GM19193 (cell line): Measurements from ENCODE around the gene CCND1.

Experiments used
- POLR2A ChIP-seq: IDR thresholded peaks from 4 replicates; pipeline ENCODE4 v1.6.1; 2011; ENCODE audit not compliant: insufficient read depth, insufficient read length; ENCODE audit errors: extremely low read depth

Gene CCND1

DNA sequence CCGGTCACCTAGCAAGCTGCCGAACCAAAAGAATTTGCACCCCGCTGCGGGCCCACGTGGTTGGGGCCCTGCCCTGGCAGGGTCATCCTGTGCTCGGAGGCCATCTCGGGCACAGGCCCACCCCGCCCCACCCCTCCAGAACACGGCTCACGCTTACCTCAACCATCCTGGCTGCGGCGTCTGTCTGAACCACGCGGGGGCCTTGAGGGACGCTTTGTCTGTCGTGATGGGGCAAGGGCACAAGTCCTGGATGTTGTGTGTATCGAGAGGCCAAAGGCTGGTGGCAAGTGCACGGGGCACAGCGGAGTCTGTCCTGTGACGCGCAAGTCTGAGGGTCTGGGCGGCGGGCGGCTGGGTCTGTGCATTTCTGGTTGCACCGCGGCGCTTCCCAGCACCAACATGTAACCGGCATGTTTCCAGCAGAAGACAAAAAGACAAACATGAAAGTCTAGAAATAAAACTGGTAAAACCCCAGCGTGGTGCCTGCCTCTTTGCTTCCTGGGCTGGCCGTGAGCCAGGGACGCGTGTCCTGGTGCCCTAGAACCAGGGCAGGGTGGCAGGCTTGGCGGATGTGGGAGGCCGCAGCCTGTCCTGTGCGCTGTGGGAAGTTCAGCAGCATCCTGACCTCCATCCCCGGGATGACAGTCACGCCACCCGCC is 13.2 kb downstream of the CCND1 start:
- no peak for TF ChIP-seq POLR2A

DNA sequence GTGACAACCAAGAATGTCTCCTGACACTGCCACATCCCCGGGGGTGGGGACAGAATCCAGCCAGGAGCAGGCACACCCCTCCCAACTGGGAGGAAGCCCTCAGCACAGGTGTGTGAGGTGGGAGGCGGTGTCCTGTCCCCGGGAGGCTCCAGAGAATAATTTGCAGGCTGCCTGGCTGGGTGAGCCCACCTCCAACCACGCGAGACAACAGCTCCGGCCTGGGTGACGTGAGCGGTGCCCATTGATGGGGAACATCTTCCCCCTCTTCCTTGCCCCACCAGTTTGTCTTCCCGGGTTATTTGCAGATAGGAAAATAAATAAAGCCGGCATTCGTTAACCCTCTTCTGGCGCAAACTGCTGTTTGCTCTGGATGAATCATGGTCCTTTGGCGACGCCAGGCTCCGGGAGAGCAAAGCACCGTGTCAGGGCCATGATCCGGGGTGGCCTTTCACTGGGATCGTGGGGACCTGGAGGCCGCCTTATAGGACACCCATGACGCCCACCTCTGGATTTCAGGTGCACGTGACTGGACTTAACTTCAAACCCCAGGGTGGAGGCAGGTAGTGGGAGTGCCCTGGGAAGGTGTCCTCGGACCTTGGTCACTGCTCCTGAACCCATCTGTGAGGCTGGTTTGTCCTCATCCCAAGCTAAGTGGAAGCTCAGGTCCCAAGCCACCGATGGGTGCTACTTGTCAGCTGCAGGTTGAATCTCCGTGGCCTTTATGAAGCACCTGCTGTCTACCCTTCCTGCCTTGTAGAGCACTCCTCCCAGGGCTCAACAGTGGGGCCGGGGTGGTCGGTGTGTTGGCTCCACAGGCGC is 13.9 kb downstream of the CCND1 start:
- no peak for TF ChIP-seq POLR2A

DNA sequence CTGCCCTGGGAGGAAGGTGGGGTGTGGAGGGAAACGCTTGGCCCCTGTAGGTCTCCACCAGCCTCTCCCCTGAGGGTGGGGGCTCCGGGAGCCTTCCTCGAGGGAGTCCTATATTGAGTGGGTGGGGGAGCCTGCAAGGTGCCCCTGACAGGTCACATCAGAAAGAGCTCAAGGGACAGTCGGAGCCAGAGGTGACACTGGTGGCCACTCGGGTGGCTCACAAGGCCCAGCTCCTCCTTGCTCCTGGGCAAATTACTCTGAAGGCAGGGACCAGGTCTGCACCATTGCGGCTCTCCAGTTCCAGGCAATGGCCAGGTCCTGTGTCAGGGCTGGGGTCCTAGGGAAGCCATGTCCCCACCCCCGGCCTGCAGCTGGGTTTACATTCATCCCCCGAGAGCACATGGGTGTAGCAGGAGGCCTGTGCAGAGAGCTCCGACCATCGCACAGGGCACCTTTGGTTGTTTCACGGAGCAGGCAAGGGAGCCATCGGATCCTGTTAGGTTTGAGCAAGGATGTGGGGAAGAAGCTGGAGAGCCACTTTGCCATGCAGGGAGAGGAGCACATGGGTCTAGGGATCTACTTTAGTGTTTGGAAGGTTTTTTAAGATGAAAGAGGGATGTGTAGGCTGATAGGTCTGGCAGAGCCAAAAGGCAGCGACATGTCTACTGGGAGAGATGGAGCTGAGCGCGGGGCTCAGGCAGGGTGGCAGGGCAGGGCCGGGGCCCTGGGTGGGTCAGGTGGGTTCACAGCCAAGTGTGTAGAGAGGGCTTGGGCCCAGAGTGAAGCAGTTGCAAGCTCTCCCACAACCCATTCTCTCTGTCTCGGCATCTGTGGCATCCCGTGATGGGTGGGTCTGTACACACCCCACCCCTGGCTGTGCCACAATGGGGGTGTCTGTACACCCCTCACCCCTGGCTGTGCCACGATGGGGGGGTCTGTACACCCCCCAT is 14.8 kb downstream of the CCND1 start:
- TF ChIP-seq POLR2A: no peak

DNA sequence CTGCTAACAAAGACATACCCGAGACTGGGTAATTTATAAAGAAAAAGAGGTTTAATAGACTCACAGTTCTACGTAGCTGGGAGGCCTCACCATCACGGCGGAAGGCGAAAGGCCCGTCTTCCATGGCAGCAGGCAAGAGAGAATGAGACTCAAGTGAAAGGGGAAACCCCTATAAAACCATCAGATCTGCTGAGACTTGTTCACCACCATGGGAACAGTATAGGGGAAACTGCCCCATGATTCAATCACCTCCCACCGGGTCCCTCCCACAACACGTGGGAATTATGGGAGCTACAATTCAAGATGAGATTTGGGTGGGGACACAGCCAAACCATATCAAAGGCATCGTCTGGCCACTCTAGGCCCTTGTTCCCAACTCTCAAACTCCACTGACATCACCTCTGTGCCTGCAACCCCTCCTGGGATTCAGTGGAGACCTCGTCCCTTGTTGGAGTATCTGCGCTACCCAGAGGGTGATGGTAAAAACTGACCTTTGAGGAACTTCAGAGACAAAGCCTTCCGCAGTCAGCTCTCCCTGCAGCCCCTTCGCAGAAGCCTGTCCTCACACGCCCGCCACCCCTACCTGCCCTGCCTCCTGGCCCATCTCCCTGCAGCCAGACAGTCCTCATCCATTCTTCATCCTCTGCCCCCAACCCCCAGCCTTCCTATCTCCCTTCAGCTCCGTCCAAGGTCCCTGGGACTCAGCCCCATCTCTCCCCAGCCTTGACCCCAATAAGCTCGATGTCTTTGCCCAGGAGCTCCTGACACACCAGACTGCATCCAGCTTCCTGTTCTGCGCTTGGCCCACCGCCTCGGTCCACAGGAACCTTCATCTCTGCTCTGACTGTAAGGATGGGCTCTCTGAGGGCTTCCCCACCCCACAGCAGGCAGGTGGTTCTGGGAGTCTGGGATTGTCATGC is 15.8 kb downstream of the CCND1 start:
- no peak for TF ChIP-seq POLR2A

DNA sequence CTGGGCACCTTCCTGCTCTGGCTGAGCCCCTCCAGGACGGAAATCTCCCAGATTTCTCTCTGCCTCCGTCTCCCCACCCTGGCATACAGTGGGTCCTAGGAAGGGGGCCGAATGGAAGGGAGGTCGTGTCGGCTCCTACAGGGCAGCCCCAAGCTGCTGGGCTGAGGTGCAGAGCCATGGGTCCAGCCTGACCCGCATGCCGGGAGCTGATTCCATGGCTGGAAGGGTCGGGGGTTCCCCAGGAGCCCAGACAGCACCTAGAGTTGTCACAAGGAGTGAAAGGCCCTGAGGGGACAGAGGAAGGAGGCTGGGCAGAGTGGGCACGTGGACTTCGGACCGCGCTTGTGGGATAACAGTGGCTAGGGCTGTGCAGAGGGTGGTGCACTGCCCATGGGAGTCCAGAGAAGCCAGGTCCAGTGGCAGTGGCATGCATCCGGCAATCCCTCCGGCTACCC is 16.5 kb downstream of the CCND1 start:
- no peak for TF ChIP-seq POLR2A

DNA sequence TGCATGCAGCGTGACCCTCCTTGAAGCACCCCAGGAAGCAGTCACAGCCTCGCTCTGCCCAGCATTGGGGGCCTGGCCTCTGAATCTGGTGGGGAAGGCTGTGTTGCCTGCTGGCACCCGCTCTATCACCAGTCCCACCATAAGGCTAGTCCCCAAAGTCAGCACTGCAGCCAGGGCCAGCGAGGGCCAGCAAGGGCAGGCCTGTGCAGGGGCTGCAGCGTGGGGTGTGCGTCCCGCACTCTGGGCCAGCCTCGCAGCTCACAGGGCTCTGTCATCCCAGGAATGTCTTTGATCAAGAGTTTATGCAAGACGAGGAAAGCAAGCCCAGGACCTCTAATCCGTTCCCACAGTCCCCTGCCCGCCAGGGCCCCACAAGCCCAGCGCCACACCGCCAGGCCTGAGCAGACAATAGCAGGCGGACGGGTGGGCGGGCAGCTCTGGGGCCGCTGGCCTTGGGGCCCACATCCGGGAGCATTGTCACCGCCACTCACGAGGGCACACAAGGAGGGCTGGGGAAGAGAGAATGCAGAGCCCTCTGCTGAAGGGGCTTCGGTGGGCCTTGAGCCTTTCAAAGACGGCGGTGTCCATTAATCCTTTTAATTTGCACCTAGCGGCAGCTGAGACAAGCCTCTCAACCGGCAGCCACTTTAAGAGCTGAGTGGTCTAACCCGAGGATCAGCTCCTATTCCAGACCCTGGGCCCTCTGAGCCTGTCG is 17.1 kb downstream of the CCND1 start:
- no peak for TF ChIP-seq POLR2A

DNA sequence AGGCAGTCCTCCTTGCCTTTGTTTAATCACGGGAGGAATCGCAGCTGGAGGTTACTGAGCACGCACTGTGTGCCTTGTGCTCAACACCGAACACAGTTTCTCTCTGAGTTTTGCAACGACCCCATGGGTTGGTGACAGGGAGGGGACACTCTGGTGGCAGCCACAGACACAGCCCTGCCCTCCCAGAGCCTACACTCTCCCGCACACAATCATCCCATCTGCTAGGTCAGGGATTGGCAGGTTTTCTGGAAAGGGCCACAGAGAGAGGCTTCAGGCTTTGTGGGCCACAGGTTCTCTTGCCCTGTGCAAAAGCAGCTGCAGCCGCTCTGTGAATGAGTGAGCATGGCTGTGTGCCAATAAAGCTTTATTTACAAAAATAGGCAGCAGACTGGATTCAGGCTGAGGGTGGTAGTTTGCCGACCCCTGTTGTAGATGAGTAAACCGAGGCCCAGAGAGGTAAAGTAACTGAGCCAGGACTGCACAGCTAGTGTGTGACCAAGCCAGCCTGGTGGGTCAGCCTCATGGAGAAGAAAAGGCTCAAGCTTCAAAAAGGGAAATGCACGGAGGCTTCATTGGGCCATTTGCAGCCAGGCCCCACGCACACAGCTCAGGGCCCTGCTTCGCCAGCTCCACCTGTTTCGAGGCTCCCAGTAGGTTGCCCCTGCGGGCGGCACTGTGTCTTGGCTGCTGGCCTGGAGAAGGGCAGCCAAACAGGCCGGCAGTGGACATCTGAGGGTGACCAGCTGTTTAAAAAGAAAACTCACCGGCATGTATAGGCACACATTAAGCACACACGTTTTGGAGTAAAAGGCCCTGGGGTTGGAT is 17.9 kb downstream of the CCND1 start:
- TF ChIP-seq POLR2A: no peak

DNA sequence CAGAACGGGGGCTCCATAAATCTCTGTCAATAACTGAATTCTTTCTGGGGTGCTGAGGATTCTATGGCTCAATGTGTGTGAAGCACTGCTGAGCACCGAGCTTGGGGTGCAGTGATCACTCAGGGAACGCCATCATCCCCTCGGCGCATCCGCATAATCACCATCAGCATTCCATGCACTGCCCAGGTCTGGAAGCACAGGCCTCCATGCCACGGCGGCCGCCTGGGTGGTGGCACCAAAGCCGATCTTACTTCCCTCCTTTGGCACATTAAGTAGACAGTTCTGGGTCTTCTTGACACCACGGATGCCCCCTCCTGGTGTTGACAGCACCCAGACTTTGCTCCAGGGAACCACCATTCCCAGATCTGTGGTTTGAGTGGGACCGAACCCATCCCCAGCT is 18.6 kb downstream of the CCND1 start:
- TF ChIP-seq POLR2A: no peak

DNA sequence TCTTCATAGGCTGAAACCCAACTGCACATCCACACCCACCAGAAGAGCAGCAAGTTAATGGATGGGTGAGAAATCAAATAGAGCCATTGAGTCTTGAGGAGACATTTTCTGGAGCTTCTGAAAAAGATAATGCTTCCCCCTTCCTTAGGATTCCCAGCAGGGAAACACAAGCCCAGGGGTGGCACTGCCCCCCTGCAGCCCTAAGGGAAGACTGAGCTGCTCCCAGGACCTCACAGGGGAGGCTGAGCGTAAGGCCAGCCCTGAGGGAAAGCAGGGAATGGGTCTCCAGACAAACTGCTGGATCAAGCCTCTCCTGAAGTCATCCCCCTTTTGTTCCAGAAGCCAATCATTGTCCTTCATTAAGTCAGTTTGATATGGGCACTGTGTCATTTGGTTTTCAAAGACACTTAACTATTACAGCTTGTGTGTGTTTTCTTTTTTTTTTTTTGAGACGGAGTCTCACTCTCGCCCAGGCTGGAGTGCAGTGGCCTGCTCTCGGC is 19.1 kb downstream of the CCND1 start:
- no peak for TF ChIP-seq POLR2A

DNA sequence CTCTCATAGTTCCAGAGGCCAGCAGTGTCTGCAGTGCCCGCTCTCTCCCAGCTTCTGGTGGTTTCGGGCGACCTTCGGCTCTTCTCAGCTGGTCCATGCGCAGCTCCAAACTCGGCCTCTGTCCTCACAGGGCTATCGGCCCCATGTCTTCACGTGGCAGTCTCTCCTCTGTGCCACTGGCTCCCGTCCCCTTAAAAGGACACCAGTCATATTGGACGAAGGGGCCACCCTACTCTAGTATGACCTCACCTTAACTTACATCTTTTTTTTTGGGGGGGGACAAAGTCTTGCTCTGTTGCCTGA is 20.4 kb downstream of the CCND1 start:
- no peak for TF ChIP-seq POLR2A

DNA sequence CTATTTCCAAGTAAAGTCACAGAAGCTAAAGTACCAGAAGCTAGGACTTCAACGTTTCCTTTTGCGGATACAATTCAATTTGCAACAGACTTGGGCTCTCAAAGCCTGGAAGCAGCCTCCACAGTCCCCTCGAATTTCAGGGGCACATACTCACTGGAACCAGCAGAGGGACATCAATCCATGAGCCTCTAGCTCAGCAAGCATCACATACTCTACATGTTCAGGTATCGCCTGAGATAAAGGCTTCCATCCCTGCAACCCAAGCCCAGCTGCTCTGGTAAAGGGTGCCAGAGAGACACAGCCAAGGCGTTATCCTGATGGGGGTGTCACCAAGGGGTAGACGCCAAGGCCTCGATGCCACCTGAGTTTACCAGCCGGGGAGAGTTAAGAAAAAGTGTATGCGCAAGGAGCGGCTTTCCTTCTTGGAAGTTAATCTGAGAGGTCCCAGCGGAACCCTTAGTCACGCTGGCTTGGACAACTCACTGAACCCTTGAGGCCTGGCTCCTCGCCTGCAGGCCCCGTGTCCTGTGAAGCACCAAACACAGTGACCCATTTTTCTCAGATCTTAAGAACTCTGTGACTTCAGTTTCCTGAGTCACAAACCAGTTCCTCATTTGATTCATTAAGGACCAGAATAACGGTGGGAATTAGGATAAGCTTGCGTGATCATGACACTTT is 21.2 kb downstream of the CCND1 start:
- no peak for TF ChIP-seq POLR2A

DNA sequence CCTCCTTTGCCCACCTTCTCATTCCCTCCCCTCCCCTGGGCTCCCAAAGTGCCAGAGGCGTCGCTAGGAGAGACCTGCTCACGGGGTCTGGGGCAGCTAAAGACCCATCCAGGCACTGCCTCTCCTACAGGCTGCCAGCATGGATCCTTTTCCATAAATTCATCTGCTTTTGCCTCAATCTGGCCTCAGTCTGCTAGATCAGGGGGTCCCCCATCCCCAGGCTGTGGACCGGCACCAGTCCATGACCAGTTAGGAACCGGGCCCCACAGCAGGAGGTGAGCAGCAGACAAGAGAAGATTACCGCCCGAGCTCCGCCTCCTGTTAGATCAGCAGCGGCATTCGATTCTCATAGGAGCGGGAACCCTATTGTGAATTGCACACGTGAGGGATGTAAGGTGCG is 21.9 kb downstream of the CCND1 start:
- TF ChIP-seq POLR2A: no peak
